CD4-positive, alpha-beta T cell (primary cell): ENCODE data around the gene WFIKKN1. TPM values are rescaled to one million over a fixed set of nuclear protein-coding genes. Genes with fewer than 3 reads are reported as not detected.

Experiments
- ATAC-seq: fragments of 200-7000 bp; cut with Tn5 transposase; one replicate; pipeline ENCODE4 v1.10.0; 2022; ENCODE audit warnings: mild to moderate bottlenecking; ENCODE audit not compliant: poor library complexity
- CTCF ChIA-PET: fragments of 350-600 bp; sonication (Branson Sonifier 250); formaldehyde crosslinking; loops from one replicate; lab custom pipeline; 2021; ENCODE audit warnings: antibody characterized with exemption, inconsistent platforms; lab: Charles Lee
- POLR2A ChIA-PET: fragments of 350-600 bp; sonication (Branson Sonifier 250); formaldehyde crosslinking; loops from one replicate; lab custom pipeline; 2021; ENCODE audit warnings: antibody characterized with exemption, inconsistent platforms; lab: Charles Lee
- DNase-seq, 14 experiments: peaks; one replicate each; pipeline ENCODE4 v3.0.0-alpha.2; 2013 to 2020; ENCODE audit warnings: mixed read lengths in 2 of 14
- H3K27ac ChIP-seq, 2 donors: one replicate each; pipeline versions ENCODE4 v1.5.1 to v1.7.0; 2013; ENCODE audit warnings: low read length in 2 of 2, low read depth in 1 of 2, mild to moderate bottlenecking in 1 of 2
- H3K27me3 ChIP-seq, 2 experiments: 1 replicate in 1 of 2; 2 replicates in 1 of 2; pipeline versions ENCODE4 v1.6.1 to v1.7.0; 2013; ENCODE audit warnings: low read length in 2 of 2, control low read depth in 1 of 2, mild to moderate bottlenecking in 1 of 2, moderate library complexity in 1 of 2; ENCODE audit not compliant: insufficient read depth in 2 of 2, control insufficient read depth in 1 of 2
- H3K36me3 ChIP-seq: one replicate; pipeline ENCODE4 v1.6.1; 2013; ENCODE audit warnings: low read length, control low read depth; ENCODE audit not compliant: insufficient read depth
- H3K4me1 ChIP-seq: one replicate; pipeline ENCODE4 v1.6.1; 2013; ENCODE audit warnings: low read length, control low read depth; ENCODE audit not compliant: insufficient read depth
- H3K4me3 ChIP-seq: one replicate; pipeline ENCODE4 v1.5.1; 2013; ENCODE audit warnings: mild to moderate bottlenecking, low read length, moderate library complexity
- H3K9me3 ChIP-seq, 2 experiments: 1 replicate in 1 of 2; 2 replicates in 1 of 2; pipeline versions ENCODE4 v1.6.1 to v1.7.0; 2013; ENCODE audit warnings: low read length in 2 of 2, mild to moderate bottlenecking in 2 of 2, control low read depth in 1 of 2, moderate library complexity in 1 of 2; ENCODE audit not compliant: control insufficient read depth in 1 of 2, insufficient read depth in 1 of 2
- H3K27ac Mint-ChIP-seq: one replicate; pipeline ENCODE4 v1.8.0; 2020; ENCODE audit warnings: mixed read lengths
- H3K27me3 Mint-ChIP-seq: one replicate; pipeline ENCODE4 v1.8.0; 2021; ENCODE audit warnings: mixed read lengths
- H3K36me3 Mint-ChIP-seq: one replicate; pipeline ENCODE4 v1.8.0; 2021; ENCODE audit warnings: low read depth, mixed read lengths
- H3K4me1 Mint-ChIP-seq: one replicate; pipeline ENCODE4 v1.8.0; 2021; ENCODE audit warnings: low read depth, mixed read lengths
- H3K4me3 Mint-ChIP-seq: one replicate; pipeline ENCODE4 v1.8.0; 2020; ENCODE audit warnings: mild to moderate bottlenecking, mixed read lengths
- H3K9me3 Mint-ChIP-seq: one replicate; pipeline ENCODE4 v1.8.0; 2020; ENCODE audit warnings: mixed read lengths
- intact Hi-C, 2 experiments: fragments of 100-400 bp; cut with DNase I in 1 of 2; cut with micrococcal nuclease in 1 of 2; formaldehyde crosslinking; loops; one replicate each; pipeline versions ENCODE4 v1.15.1 to v1.9.0; 2023 to 2025; cut with DNase I, micrococcal nuclease
- total RNA-seq, 174 experiments: library from RNA in 2 of 174; stranded (reverse) in 2 of 174; gene quantifications; one replicate each; pipeline ENCODE4 v1.2.3 and lab custom pipeline; 2021 to 2026
- TF ChIP-seq, protein P1 (sequence below): fragments of 200-600 bp; IDR thresholded peaks from one replicate; pipeline ENCODE4 v1.8.0; 2022; ENCODE audit warnings: antibody characterized with exemption, mild to moderate bottlenecking

Gene WFIKKN1
- total RNA-seq, 2 experiments from 2014 or later = 0.64 to 0.99 TPM

DNA sequence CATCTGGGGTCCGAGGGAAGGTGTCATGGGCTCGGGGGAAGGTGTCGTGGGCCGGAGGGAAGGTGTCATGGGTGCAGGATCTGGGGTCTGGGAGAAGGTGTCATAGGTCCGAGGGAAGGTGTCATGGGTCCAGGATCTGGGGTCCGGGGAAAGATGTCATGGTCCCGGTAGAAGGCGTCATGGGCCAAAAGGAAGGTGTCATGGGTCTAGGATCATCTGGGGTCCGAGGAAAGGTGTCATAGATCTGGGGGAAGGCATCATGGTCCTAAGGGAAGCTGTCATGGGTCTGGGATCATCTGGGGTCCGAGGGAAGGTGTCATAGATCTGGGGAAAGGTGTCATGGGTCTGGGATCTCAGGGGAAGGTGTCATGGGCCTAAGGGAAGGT, 40.0 kb upstream of the WFIKKN1 start:
- ATAC-seq (no peak), DNase-seq (no peak)
- Mint-ChIP-seq H3K4me1 (peaks cover 16% of the 10 kb centered on the region), H3K9me3 (no peaks in the 10 kb centered on the region), H3K27ac (peak overlapping the region; percentile 82), H3K27me3 (no peaks in the 10 kb centered on the region), H3K36me3 (peaks cover 17% of the 10 kb centered on the region), H3K4me3 (peak overlapping the region; percentile 93)
- Histone ChIP-seq H3K4me3 (peak overlapping the region; percentile 61), H3K9me3 (no peaks in the 10 kb centered on the region), H3K27ac (no peak overlapping the region), H3K4me1 (peaks cover 42% of the 10 kb centered on the region), H3K36me3 (peaks cover 2% of the 10 kb centered on the region), H3K27me3 (no peaks in the 10 kb centered on the region)
- TF ChIP-seq, protein P1, sequence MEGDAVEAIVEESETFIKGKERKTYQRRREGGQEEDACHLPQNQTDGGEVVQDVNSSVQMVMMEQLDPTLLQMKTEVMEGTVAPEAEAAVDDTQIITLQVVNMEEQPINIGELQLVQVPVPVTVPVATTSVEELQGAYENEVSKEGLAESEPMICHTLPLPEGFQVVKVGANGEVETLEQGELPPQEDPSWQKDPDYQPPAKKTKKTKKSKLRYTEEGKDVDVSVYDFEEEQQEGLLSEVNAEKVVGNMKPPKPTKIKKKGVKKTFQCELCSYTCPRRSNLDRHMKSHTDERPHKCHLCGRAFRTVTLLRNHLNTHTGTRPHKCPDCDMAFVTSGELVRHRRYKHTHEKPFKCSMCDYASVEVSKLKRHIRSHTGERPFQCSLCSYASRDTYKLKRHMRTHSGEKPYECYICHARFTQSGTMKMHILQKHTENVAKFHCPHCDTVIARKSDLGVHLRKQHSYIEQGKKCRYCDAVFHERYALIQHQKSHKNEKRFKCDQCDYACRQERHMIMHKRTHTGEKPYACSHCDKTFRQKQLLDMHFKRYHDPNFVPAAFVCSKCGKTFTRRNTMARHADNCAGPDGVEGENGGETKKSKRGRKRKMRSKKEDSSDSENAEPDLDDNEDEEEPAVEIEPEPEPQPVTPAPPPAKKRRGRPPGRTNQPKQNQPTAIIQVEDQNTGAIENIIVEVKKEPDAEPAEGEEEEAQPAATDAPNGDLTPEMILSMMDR = no peak
- CTCF ChIA-PET = no interaction called here
- POLR2A ChIA-PET = interaction anchor here (0.6 to 1.3 kb wide), 6 partner anchors 12 to 66 kb away, joined by 3 to 7 read pairs (median 3); partner anchors contain the start of genes CAPN15 and METTL26
- intact Hi-C loops = loop anchor here in 1 of 2 experiments (1.0 to 5.0 kb wide), 2 partner anchors 22 to 71 kb away; partner anchors contain the start of gene PIGQ

DNA sequence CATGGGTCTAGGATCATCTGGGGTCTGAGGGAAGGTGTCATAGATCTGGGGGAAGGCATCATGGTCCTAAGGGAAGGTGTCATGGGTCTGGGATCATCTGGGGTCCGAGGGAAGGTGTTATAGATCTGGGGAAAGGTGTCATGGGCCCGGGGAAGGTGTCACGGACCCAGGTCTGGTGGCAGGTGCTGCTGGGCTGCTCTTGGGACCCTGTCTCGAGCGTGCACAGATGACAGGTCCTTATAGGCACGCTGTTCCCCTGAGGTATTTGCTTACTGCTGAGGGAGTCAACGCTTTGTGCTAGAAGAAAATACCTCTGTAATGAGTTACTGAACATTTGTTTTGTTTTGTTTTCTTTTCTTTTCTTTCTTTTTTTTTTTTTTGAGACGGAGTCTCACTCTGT, 39.6 kb upstream of the WFIKKN1 start:
- POLR2A ChIA-PET = no interaction called here
- ATAC-seq (no peak), DNase-seq (no peak)
- intact Hi-C loops = loop anchor here in 1 of 2 experiments (5.0 kb wide), 1 partner anchor 71 kb away; no protein-coding TSS in a partner anchor
- Mint-ChIP-seq H3K27me3 (no peaks in the 10 kb centered on the region), H3K36me3 (peaks cover 17% of the 10 kb centered on the region), H3K4me1 (peaks cover 16% of the 10 kb centered on the region), H3K4me3 (peak overlapping the region; percentile 93), H3K9me3 (no peaks in the 10 kb centered on the region), H3K27ac (peak overlapping the region; percentile 82)
- H3K4me1 ChIP-seq = peaks cover 42% of the 10 kb centered on the region
- H3K9me3 ChIP-seq = no peaks in the 10 kb centered on the region
- peak overlapping the region; percentile 61 for H3K4me3 ChIP-seq
- H3K27me3 ChIP-seq = no peaks in the 10 kb centered on the region
- H3K27ac ChIP-seq = no peak overlapping the region
- TF ChIP-seq, protein P1 = no peak
- CTCF ChIA-PET = no interaction called here
- peaks cover 2% of the 10 kb centered on the region for H3K36me3 ChIP-seq

DNA sequence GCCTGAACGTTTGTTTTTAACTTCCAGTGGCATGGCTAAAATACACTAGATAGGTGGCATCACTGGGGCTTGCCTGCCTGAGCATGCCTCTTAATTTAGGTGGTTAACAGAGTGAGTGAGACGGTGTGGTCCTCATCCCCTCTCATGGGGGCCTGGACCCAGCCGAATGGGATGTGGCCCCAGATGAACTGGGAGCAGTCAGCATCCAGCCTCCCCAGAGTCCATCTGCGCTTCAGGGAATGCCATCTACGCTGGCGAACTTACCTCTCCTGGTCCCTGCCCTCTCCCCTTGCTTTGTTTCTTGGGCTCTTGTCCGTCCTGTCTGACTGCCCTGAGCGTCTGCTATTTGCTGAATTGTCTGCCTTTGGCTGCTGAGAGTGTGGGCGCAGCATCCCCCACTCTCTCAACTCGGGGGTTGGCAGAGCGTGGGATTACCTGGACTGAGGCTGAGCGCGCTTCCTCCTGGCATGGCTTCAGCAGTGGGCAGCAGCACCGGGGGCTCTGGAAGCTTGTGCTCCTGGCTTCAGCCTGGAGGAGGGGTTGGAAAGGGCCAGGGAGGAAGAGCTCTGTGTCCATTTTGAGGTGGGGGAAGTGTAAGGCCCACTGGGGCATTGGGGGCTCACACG, 38.8 kb upstream of the WFIKKN1 start:
- Histone ChIP-seq H3K9me3 (no peaks in the 10 kb centered on the region), H3K27ac (no peak overlapping the region), H3K27me3 (no peaks in the 10 kb centered on the region), H3K4me3 (no peak overlapping the region), H3K36me3 (peaks cover 2% of the 10 kb centered on the region), H3K4me1 (peaks cover 41% of the 10 kb centered on the region)
- H3K36me3 Mint-ChIP-seq = peaks cover 17% of the 10 kb centered on the region
- H3K27me3 Mint-ChIP-seq = no peaks in the 10 kb centered on the region
- peaks cover 16% of the 10 kb centered on the region for H3K4me1 Mint-ChIP-seq
- ATAC-seq (no peak), DNase-seq (no peak)
- peak overlapping the region; percentile 93 for H3K4me3 Mint-ChIP-seq
- intact Hi-C loops = loop anchor here in 1 of 2 experiments (5.0 kb wide), 1 partner anchor 70 kb away; no protein-coding TSS in a partner anchor
- TF ChIP-seq, protein P1 = no peak
- no peaks in the 10 kb centered on the region for H3K9me3 Mint-ChIP-seq
- CTCF ChIA-PET = no interaction called here
- H3K27ac Mint-ChIP-seq = peak overlapping the region; percentile 82
- POLR2A ChIA-PET = interaction anchor here (1.8 kb wide), 1 partner anchor 44 kb away, joined by 7 read pairs; the partner anchor contains the start of gene METTL26
